HG03064 (cell line): ENCODE measurements around the gene USP17L26.
"Not testable (repeated sequence)": the region's sequence is repeated elsewhere in the genome, so short reads cannot be mapped to it uniquely, and the experiment has no call there.

Experiments
- ATAC-seq: cut with Tn5 transposase; IDR thresholded peaks from one replicate; pipeline ENCODE4 v1.9.1; 2021; ENCODE audit warnings: low read depth; ENCODE audit not compliant: unreplicated experiment

USP17L26 gene

GRCh38 chr4:9334358-9334757, at the start of gene USP17L26:
USP17L26 (plus strand) TSS chr4:9334658; CDS start chr4:9334658, 0 bp downstream.
- ATAC-seq: not testable (repeated sequence)

GRCh38 chr4:9324191-9324590, 10.3 kb upstream of the USP17L26 start:
- not testable (repeated sequence) for ATAC-seq

GRCh38 chr4:9324865-9325264, 9.6 kb upstream of the USP17L26 start, which contains the start of gene USP17L24:
USP17L24 (plus strand) TSS chr4:9325165; CDS start chr4:9325165, 0 bp downstream.
- ATAC-seq: not testable (repeated sequence)

- ATAC-seq: not testable (repeated sequence)
Observed at GRCh38 chr4:9329611-9330010, 4.8 kb upstream of the USP17L26 start, which contains the start of gene USP17L25. USP17L25 (plus strand) TSS chr4:9329911; CDS start chr4:9329911, 0 bp downstream.

GRCh38 chr4:9339103-9339502, 4.6 kb downstream of the USP17L26 start, which contains the start of gene USP17L5:
USP17L5 (plus strand) TSS chr4:9339403; CDS start chr4:9339403, 0 bp downstream.
- not testable (repeated sequence) for ATAC-seq

- ATAC-seq: not testable (repeated sequence)
Observed at GRCh38 chr4:9343848-9344247, 9.4 kb downstream of the USP17L26 start, which contains the start of gene USP17L27. USP17L27 (plus strand) TSS chr4:9344148; CDS start chr4:9344148, 0 bp downstream.

- ATAC-seq: not testable (repeated sequence)
Observed at GRCh38 chr4:9348593-9348992, 14.1 kb downstream of the USP17L26 start, which contains the start of gene USP17L28. USP17L28 (plus strand) TSS chr4:9348893; CDS start chr4:9348893, 0 bp downstream.

GRCh38 chr4:9350866-9351265, 16.4 kb downstream of the USP17L26 start:
- ATAC-seq: not testable (repeated sequence)

- ATAC-seq: not testable (repeated sequence)
Observed at GRCh38 chr4:9353338-9353737, 18.9 kb downstream of the USP17L26 start, which contains the start of gene USP17L29. USP17L29 (plus strand) TSS chr4:9353638; CDS start chr4:9353638, 0 bp downstream.

- not testable (repeated sequence) for ATAC-seq
Observed at GRCh38 chr4:9362829-9363228, 28.4 kb downstream of the USP17L26 start, which contains the start of gene USP17L30. USP17L30 (plus strand) TSS chr4:9363129; CDS start chr4:9363129, 0 bp downstream.

- ATAC-seq: not testable (repeated sequence)
Observed at GRCh38 chr4:9379881-9380280, 45.4 kb downstream of the USP17L26 start.

- ATAC-seq: not testable (repeated sequence)
Observed at GRCh38 chr4:9381012-9381534, 46.6 kb downstream of the USP17L26 start.

- ATAC-seq: no peak
Observed at GRCh38 chr4:9384126-9384525, 49.7 kb downstream of the USP17L26 start.
